Spleen (tissue), 11 donors: ENCODE results near the gene KISS1R. TPM values are rescaled to one million over a fixed set of nuclear protein-coding genes. Genes with fewer than 3 reads are reported as not detected.
A peak's percentile ranks its signal among the peaks of the same experiment; 100 is the strongest.

ENCODE experiments used
- DNase-seq: peaks from one replicate; pipeline ENCODE4 v3.0.0-alpha.2; 2020
- H3K27ac ChIP-seq, 8 donors: fragments of 200-600 bp; sonication (generic) in 7 of 8; 1 replicate in 4 of 8; 2 replicates in 4 of 8; pipeline versions ENCODE4 v1.5.0 to v1.8.0; 2016 to 2021; ENCODE audit warnings: inconsistent platforms in 4 of 8, mild to moderate bottlenecking in 4 of 8, moderate library complexity in 1 of 8
- H3K27me3 ChIP-seq, 7 donors: fragments of 200-600 bp; sonication (generic) in 6 of 7; replicated peaks in 1 of 7; 1 replicate in 4 of 7; 2 replicates in 3 of 7; pipeline versions ENCODE4 v1.5.0 to v1.8.0; 2016 to 2021; ENCODE audit warnings: inconsistent platforms in 3 of 7, mild to moderate bottlenecking in 1 of 7
- H3K36me3 ChIP-seq, 6 donors: fragments of 200-600 bp; sonication (generic) in 5 of 6; 1 replicate in 4 of 6; 2 replicates in 2 of 6; pipeline versions ENCODE4 v1.5.0 to v1.8.0; 2016 to 2021; ENCODE audit warnings: inconsistent platforms in 2 of 6
- H3K4me1 ChIP-seq, 6 donors: fragments of 200-600 bp; sonication (generic) in 5 of 6; 1 replicate in 3 of 6; 2 replicates in 3 of 6; pipeline versions ENCODE4 v1.5.0 to v1.8.0; 2016 to 2021; ENCODE audit warnings: inconsistent platforms in 3 of 6
- H3K4me3 ChIP-seq, 8 donors: fragments of 200-600 bp; sonication (generic) in 7 of 8; 1 replicate in 4 of 8; 2 replicates in 4 of 8; pipeline versions ENCODE4 v1.5.0 to v1.8.0; 2016 to 2021; ENCODE audit warnings: inconsistent platforms in 4 of 8, mild to moderate bottlenecking in 4 of 8, moderate library complexity in 2 of 8
- H3K9me3 ChIP-seq, 8 donors: fragments of 200-600 bp; sonication (generic) in 7 of 8; 1 replicate in 4 of 8; 2 replicates in 4 of 8; pipeline versions ENCODE4 v1.5.0 to v1.8.0; 2016 to 2021; ENCODE audit warnings: inconsistent platforms in 4 of 8
- CTCF ChIP-seq, 11 experiments: fragments of 200-600 bp in 7 of 11; fragments of 450-650 bp in 4 of 11; sonication (generic) in 4 of 11; IDR thresholded peaks in 8 of 11; conservative IDR thresholded peaks in 3 of 11; 1 replicate in 7 of 11; 2 replicates in 4 of 11; pipeline versions ENCODE4 v1.4.0 to v1.8.0; 2016 to 2021; ENCODE audit warnings: antibody characterized with exemption in 11 of 11, inconsistent platforms in 4 of 11, mild to moderate bottlenecking in 1 of 11
- POLR2A ChIP-seq, 3 donors: fragments of 450-650 bp; IDR thresholded peaks; one replicate each; pipeline ENCODE4 v1.5.1; 2017; ENCODE audit warnings: antibody characterized with exemption in 3 of 3, mild to moderate bottlenecking in 1 of 3
- POLR2AphosphoS5 ChIP-seq, 3 donors: sonication (generic); formaldehyde crosslinking; IDR thresholded peaks; one replicate each; pipeline ENCODE4 v1.5.1; 2017; ENCODE audit warnings: antibody characterized with exemption in 3 of 3
- WGBS, 5 donors: extraction: QIAGEN DNeasy Blood & Tissue Kit in 3 of 5; methylation state at CpG; one replicate each; pipeline versions ENCODE4 v1.1.5 to v1.1.7; 2013 to 2018; 5-methylcytosine and 5-hydroxymethylcytosine counted together
- intact Hi-C: fragments of 100-400 bp; cut with DNase I; formaldehyde crosslinking; loops from one replicate; pipeline ENCODE4 v1.15.0; 2023; ENCODE audit warnings: low total_unique reads
- polyA plus RNA-seq, 3 donors: library from polyadenylated mRNA; stranded (reverse); fragments of 200-250 nt; gene quantifications; one replicate each; pipeline ENCODE4 v1.2.1, GENCODE V29; 2013
- total RNA-seq, 7 donors: library from RNA; depleted of rRNA in 3 of 7; stranded (reverse); fragments of >200 nt in 3 of 7; fragmentation: NEBNext Ultra II Directional in 4 of 7; extraction: Animal tissue kit (Norgen Biotek cat#: 25700) in 4 of 7; gene quantifications; one replicate each; pipeline versions ENCODE4 v1.1.0 to v1.2.1, GENCODE V29; 2016 to 2021
- donor health status: healthy with polysubstance abuse.
- donor health status: DM: no; HTN: no; CAD: no; lungs with moderate emphysema.
- donor health status: DM: no; HTN: no; CAD: no.
- donor health status: Bipolar disorder and iron deficiency.
- donor health status: healthy.
- donor health status: DM: no; HTN: no; CAD: no.
- donor health status: DM: yes; HTN: yes; CAD: no.

The KISS1R gene
- total and polyA plus RNA-seq, 10 donors, result 0.22 to 0.50 (median 0.35) TPM; not detected in 2

- no peak for DNase-seq
- H3K4me3 ChIP-seq, result peak overlapping the region in 1 of 8 donors; percentile 15
- intact Hi-C loops, result no loop called here
- H3K27ac ChIP-seq, result peak overlapping the region in 6 of 8 donors; percentile 37 to 73 (median 50)
- H3K27me3 ChIP-seq, result no peaks in the 10 kb centered on the region
- peaks cover 31 to 95% (median 46%) of the 10 kb centered on the region in 6 donors for H3K4me1 ChIP-seq
- TF ChIP-seq CTCF (IDR thresholded peaks at IDR 0.05 in 8 of 11, conservative IDR thresholded peaks at IDR 0.05 in 3 of 11), result no peak
- TF ChIP-seq POLR2A (IDR thresholded peaks at IDR 0.05), result no peak
- TF ChIP-seq POLR2AphosphoS5 (IDR thresholded peaks at IDR 0.05), result no peak
- H3K9me3 ChIP-seq, result no peaks in the 10 kb centered on the region
- peaks cover 0 to 76% (median 9%) of the 10 kb centered on the region in 6 donors for H3K36me3 ChIP-seq
- 80 to 87% (median 83%) methylated on average over 21 to 29 of the region's 29 CpGs for WGBS, 5 donors
Measured at GRCh38 chr19:934197-934840, 17.2 kb downstream of the KISS1R start.

- DNase-seq, result peak; percentile 94
- peak overlapping the region in 1 of 8 donors; percentile 15 for H3K4me3 ChIP-seq
- no peaks in the 10 kb centered on the region for H3K27me3 ChIP-seq
- intact Hi-C loops, result no loop called here
- 22 to 44% (median 25%) methylated on average over 8 to 31 of the region's 31 CpGs for WGBS, 5 donors
- no peaks in the 10 kb centered on the region for H3K9me3 ChIP-seq
- peaks cover 31 to 95% (median 46%) of the 10 kb centered on the region in 6 donors for H3K4me1 ChIP-seq
- TF ChIP-seq POLR2AphosphoS5 (IDR thresholded peaks at IDR 0.05) (peak; percentile 85 to 93 (median 90)), CTCF (IDR thresholded peaks at IDR 0.05 in 8 of 11, conservative IDR thresholded peaks at IDR 0.05 in 3 of 11) (peak in 1 of 11 experiments; percentile 14), POLR2A (IDR thresholded peaks at IDR 0.05) (no peak)
- peaks cover 0 to 75% (median 3%) of the 10 kb centered on the region in 6 donors for H3K36me3 ChIP-seq
- peak overlapping the region in 6 of 8 donors; percentile 37 to 73 (median 50) for H3K27ac ChIP-seq
Measured at GRCh38 chr19:934865-935479, 17.8 kb downstream of the KISS1R start.

- H3K27me3 ChIP-seq, result no peaks in the 10 kb centered on the region
- no peaks in the 10 kb centered on the region for H3K9me3 ChIP-seq
- TF ChIP-seq POLR2A (IDR thresholded peaks at IDR 0.05), result no peak
- no peak for TF ChIP-seq POLR2AphosphoS5 (IDR thresholded peaks at IDR 0.05)
- no peak for TF ChIP-seq CTCF (IDR thresholded peaks at IDR 0.05 in 8 of 11, conservative IDR thresholded peaks at IDR 0.05 in 3 of 11)
- H3K36me3 ChIP-seq, result peaks cover 0 to 63% (median 0%) of the 10 kb centered on the region in 6 donors
- intact Hi-C loops, result no loop called here
- H3K4me3 ChIP-seq, result no peak overlapping the region
- peaks cover 39 to 99% (median 58%) of the 10 kb centered on the region in 6 donors for H3K4me1 ChIP-seq
- no peak for DNase-seq
- 91 to 99% (median 98%) methylated on average over 10 of the region's 10 CpGs for WGBS, 5 donors
- no peak overlapping the region for H3K27ac ChIP-seq
Measured at GRCh38 chr19:936175-936546, 19.0 kb downstream of the KISS1R start.

- peaks cover 0 to 58% (median 0%) of the 10 kb centered on the region in 6 donors for H3K36me3 ChIP-seq
- H3K27ac ChIP-seq, result no peak overlapping the region
- H3K9me3 ChIP-seq, result no peaks in the 10 kb centered on the region
- H3K4me1 ChIP-seq, result peaks cover 42 to 99% (median 63%) of the 10 kb centered on the region in 6 donors
- no peaks in the 10 kb centered on the region for H3K27me3 ChIP-seq
- WGBS, 5 donors, result 65 to 78% (median 75%) methylated on average over 16 of the region's 16 CpGs
- intact Hi-C loops, result no loop called here
- H3K4me3 ChIP-seq, result no peak overlapping the region
- TF ChIP-seq POLR2A (IDR thresholded peaks at IDR 0.05) (no peak), CTCF (IDR thresholded peaks at IDR 0.05 in 8 of 11, conservative IDR thresholded peaks at IDR 0.05 in 3 of 11) (no peak), POLR2AphosphoS5 (IDR thresholded peaks at IDR 0.05) (no peak)
- DNase-seq, result no peak
Measured at GRCh38 chr19:937259-937694, 20.1 kb downstream of the KISS1R start.
